ENCODE results near the gene LAMA4.

The LAMA4 gene

GRCh38 chr6:112253841-112254816 is at the start of gene LAMA4:
Gene LAMA4 (minus strand): TSS chr6:112254567. CDS start chr6:112254150, 417 bp downstream.
- TF ChIP-seq GATA2 (IDR thresholded peaks at IDR 0.05; ENCODE audit: low read depth, low read length) (no peak), GATA3 (IDR thresholded peaks at IDR 0.05; ENCODE audit: low read depth, low read length) (no peak)

GRCh38 chr6:112302142-112302705 is 47.9 kb upstream of the LAMA4 start:
- no peak for TF ChIP-seq GATA2 (IDR thresholded peaks at IDR 0.05; ENCODE audit: low read depth, low read length)
- TF ChIP-seq GATA3 (IDR thresholded peaks at IDR 0.05; ENCODE audit: low read depth, low read length), result no peak

GRCh38 chr6:112300896-112301295 is 46.5 kb upstream of the LAMA4 start:
- TF ChIP-seq GATA3 (IDR thresholded peaks at IDR 0.05; ENCODE audit: low read depth, low read length) (no peak), GATA2 (IDR thresholded peaks at IDR 0.05; ENCODE audit: low read depth, low read length) (no peak)

GRCh38 chr6:112298816-112299281 is 44.5 kb upstream of the LAMA4 start:
- TF ChIP-seq GATA3 (IDR thresholded peaks at IDR 0.05; ENCODE audit: low read depth, low read length) (no peak), GATA2 (IDR thresholded peaks at IDR 0.05; ENCODE audit: low read depth, low read length) (no peak)

GRCh38 chr6:112298021-112298745 is 43.8 kb upstream of the LAMA4 start:
- TF ChIP-seq GATA3 (IDR thresholded peaks at IDR 0.05; ENCODE audit: low read depth, low read length) (no peak), GATA2 (IDR thresholded peaks at IDR 0.05; ENCODE audit: low read depth, low read length) (no peak)

GRCh38 chr6:112296694-112297093 is 42.3 kb upstream of the LAMA4 start:
- TF ChIP-seq GATA2 (IDR thresholded peaks at IDR 0.05; ENCODE audit: low read depth, low read length) (no peak), GATA3 (IDR thresholded peaks at IDR 0.05; ENCODE audit: low read depth, low read length) (no peak)

GRCh38 chr6:112296122-112296521 is 41.8 kb upstream of the LAMA4 start:
- TF ChIP-seq GATA2 (IDR thresholded peaks at IDR 0.05; ENCODE audit: low read depth, low read length) (no peak), GATA3 (IDR thresholded peaks at IDR 0.05; ENCODE audit: low read depth, low read length) (no peak)

GRCh38 chr6:112291161-112291762 is 36.9 kb upstream of the LAMA4 start:
- TF ChIP-seq GATA3 (IDR thresholded peaks at IDR 0.05; ENCODE audit: low read depth, low read length), result no peak
- TF ChIP-seq GATA2 (IDR thresholded peaks at IDR 0.05; ENCODE audit: low read depth, low read length), result no peak

GRCh38 chr6:112289038-112289566 is 34.7 kb upstream of the LAMA4 start:
- TF ChIP-seq GATA3 (IDR thresholded peaks at IDR 0.05; ENCODE audit: low read depth, low read length) (no peak), GATA2 (IDR thresholded peaks at IDR 0.05; ENCODE audit: low read depth, low read length) (no peak)

GRCh38 chr6:112288475-112288874 is 34.1 kb upstream of the LAMA4 start:
- TF ChIP-seq GATA3 (IDR thresholded peaks at IDR 0.05; ENCODE audit: low read depth, low read length), result no peak
- no peak for TF ChIP-seq GATA2 (IDR thresholded peaks at IDR 0.05; ENCODE audit: low read depth, low read length)

- TF ChIP-seq GATA3 (IDR thresholded peaks at IDR 0.05; ENCODE audit: low read depth, low read length) (no peak), GATA2 (IDR thresholded peaks at IDR 0.05; ENCODE audit: low read depth, low read length) (no peak)
Measured at GRCh38 chr6:112287577-112288225, 33.3 kb upstream of the LAMA4 start.

GRCh38 chr6:112286500-112287144 is 32.3 kb upstream of the LAMA4 start:
- TF ChIP-seq GATA2 (IDR thresholded peaks at IDR 0.05; ENCODE audit: low read depth, low read length), result no peak
- no peak for TF ChIP-seq GATA3 (IDR thresholded peaks at IDR 0.05; ENCODE audit: low read depth, low read length)

- peak; percentile 98 for TF ChIP-seq GATA2 (IDR thresholded peaks at IDR 0.05; ENCODE audit: low read depth, low read length)
- peak; percentile 98 for TF ChIP-seq GATA3 (IDR thresholded peaks at IDR 0.05; ENCODE audit: low read depth, low read length)
Measured at GRCh38 chr6:112286010-112286409, 31.6 kb upstream of the LAMA4 start.
